Activated CD4-positive, alpha-beta T cell treated with anti-CD3 and anti-CD28 coated beads for 36 hours (primary cell): Measurements from ENCODE around the gene HAPSTR1. TPM values are rescaled to one million over a fixed set of nuclear protein-coding genes. Genes with fewer than 3 reads are reported as not detected.

Experiments
- ATAC-seq: fragments of 200-7000 bp; cut with Tn5 transposase; one replicate; pipeline ENCODE4 v1.10.0; 2021; ENCODE audit warnings: mild to moderate bottlenecking, moderate library complexity
- CTCF ChIA-PET: fragments of 350-600 bp; sonication (Branson Sonifier 250); formaldehyde crosslinking; loops from one replicate; lab custom pipeline; 2021; ENCODE audit warnings: antibody characterized with exemption; lab: Charles Lee
- POLR2A ChIA-PET: fragments of 350-600 bp; sonication (Branson Sonifier 250); formaldehyde crosslinking; loops from one replicate; lab custom pipeline; 2021; ENCODE audit warnings: antibody characterized with exemption, inconsistent platforms; lab: Charles Lee
- DNase-seq: peaks from one replicate; pipeline ENCODE4 v3.0.0-alpha.2; 2020
- H3K27ac Mint-ChIP-seq: one replicate; pipeline ENCODE4 v1.8.0; 2021; ENCODE audit warnings: mixed read lengths
- H3K27me3 Mint-ChIP-seq: one replicate; pipeline ENCODE4 v1.8.0; 2021; ENCODE audit warnings: mixed read lengths
- H3K36me3 Mint-ChIP-seq: one replicate; pipeline ENCODE4 v1.8.0; 2021; ENCODE audit warnings: low read depth, mixed read lengths
- H3K4me1 Mint-ChIP-seq: one replicate; pipeline ENCODE4 v1.8.0; 2021; ENCODE audit warnings: mixed read lengths
- H3K4me3 Mint-ChIP-seq: one replicate; pipeline ENCODE4 v1.8.0; 2021; ENCODE audit warnings: mild to moderate bottlenecking, moderate library complexity, mixed read lengths
- H3K9me3 Mint-ChIP-seq: one replicate; pipeline ENCODE4 v1.8.0; 2021; ENCODE audit warnings: low read depth, mixed read lengths
- intact Hi-C, 2 experiments: fragments of 100-400 bp; cut with DNase I in 1 of 2; cut with micrococcal nuclease in 1 of 2; formaldehyde crosslinking; loops; one replicate each; pipeline versions ENCODE4 v1.14.2 to v1.15.1; 2022 to 2024; cut with DNase I, micrococcal nuclease
- total RNA-seq, 2 experiments: library from RNA; stranded (reverse); gene quantifications; one replicate each; pipeline ENCODE4 v1.2.3, GENCODE V29; 2021

The HAPSTR1 gene
- total RNA-seq, 2 experiments from 2014 or later, result 42.4 to 51.4 TPM

DNA sequence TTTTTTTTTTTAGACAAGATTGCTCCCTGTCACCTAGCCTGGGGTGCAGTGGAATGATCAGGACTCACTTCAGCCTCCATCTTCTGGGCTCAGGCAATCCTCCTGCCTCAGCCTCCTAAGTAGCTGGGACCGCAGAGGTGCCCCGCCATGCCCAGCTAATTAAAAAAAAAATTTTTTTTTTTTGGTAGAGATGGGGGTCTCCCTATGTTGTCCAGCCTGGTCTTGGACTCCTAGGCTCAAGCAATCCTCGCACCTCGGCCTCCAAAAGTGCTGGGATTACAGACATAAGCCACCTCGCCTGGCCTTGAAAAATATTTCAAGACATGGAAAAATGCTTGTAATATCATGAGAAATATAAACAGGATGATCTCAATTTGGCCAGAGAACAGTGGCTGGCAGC lies 42.9 kb downstream of the HAPSTR1 start:
- Mint-ChIP-seq H3K4me3 (no peak overlapping the region), H3K4me1 (peaks cover 22% of the 10 kb centered on the region), H3K9me3 (no peaks in the 10 kb centered on the region), H3K27ac (no peak overlapping the region), H3K27me3 (no peaks in the 10 kb centered on the region), H3K36me3 (no peaks in the 10 kb centered on the region)
- ChIA-PET POLR2A (interaction anchor here (1.0 kb wide), 1 partner anchor 198 kb away, joined by 5 read pairs; no protein-coding TSS in a partner anchor), CTCF (interaction anchor here (0.5 to 2.7 kb wide), 15 partner anchors 9 to 260 kb away, joined by 3 to 27 read pairs (median 4); no protein-coding TSS in a partner anchor)
- intact Hi-C loops, result loop anchor here (1.0 to 10.0 kb wide), 7 partner anchors 126 to 1370 kb away; partner anchors contain the start of genes ABAT (in 1 of the 2) and GRIN2A (in 1 of the 2)
- DNase-seq (no peak), ATAC-seq (no peak)

DNA sequence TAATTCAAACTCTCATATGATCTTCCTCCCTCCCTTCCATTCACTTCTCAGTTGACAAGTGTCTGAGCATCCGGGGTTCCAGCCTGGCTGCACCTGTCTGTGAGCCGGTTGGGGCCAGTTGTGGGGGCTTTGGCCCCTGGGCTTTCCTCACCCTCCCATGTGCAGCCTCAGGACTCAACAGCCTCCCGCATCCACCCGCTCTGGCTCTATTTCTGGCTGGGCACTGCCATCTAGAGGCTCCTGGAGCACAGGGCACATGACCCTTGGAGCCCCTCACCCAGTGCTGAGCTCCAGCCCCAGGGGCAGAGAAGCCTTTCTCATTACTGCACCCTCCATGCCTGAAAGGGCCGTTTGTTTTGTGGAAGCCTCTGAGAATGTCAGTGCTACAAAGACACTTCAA lies 43.3 kb downstream of the HAPSTR1 start:
- no peaks in the 10 kb centered on the region for H3K36me3 Mint-ChIP-seq
- DNase-seq, result peak; percentile 83
- ChIA-PET CTCF (interaction anchor here (0.5 to 2.7 kb wide), 22 partner anchors 9 to 480 kb away, joined by 3 to 27 read pairs (median 3); no protein-coding TSS in a partner anchor), POLR2A (interaction anchor here (1.0 kb wide), 1 partner anchor 198 kb away, joined by 5 read pairs; no protein-coding TSS in a partner anchor)
- no peaks in the 10 kb centered on the region for H3K27me3 Mint-ChIP-seq
- no peak overlapping the region for H3K4me3 Mint-ChIP-seq
- intact Hi-C loops, result loop anchor here (1.0 to 10.0 kb wide), 7 partner anchors 126 to 1370 kb away; partner anchors contain the start of genes ABAT (in 1 of the 2) and GRIN2A (in 1 of the 2)
- H3K27ac Mint-ChIP-seq, result no peak overlapping the region
- peak; percentile 88 for ATAC-seq
- no peaks in the 10 kb centered on the region for H3K9me3 Mint-ChIP-seq
- peaks cover 24% of the 10 kb centered on the region for H3K4me1 Mint-ChIP-seq

DNA sequence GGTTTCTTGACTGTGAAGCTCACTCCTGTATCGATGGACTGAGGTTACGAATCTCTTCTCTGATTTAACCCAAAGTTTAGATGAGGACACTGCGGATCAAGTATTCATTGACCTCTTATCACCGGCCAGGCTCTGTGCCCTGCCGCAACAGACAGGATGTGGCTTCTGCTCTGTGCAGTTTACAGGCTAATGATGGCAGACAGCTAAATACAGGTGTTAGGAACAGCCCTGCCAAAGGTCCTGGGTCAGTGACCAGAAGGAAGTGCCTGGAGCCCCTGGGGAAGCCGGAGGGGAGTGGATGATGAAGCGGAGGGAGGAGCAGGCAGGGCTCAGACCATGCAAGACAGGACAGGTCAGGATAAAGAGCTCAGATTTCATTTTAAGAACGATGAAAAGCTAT lies 44.4 kb downstream of the HAPSTR1 start:
- intact Hi-C loops, result loop anchor here (10.0 kb wide), 3 partner anchors 461 to 1369 kb away; partner anchors contain the start of genes ABAT (in 1 of the 2) and GRIN2A (in 1 of the 2)
- peaks cover 23% of the 10 kb centered on the region for H3K4me1 Mint-ChIP-seq
- ChIA-PET CTCF (interaction anchor here (0.6 to 2.7 kb wide), 6 partner anchors 10 to 261 kb away, joined by 3 to 27 read pairs (median 4); no protein-coding TSS in a partner anchor), POLR2A (no interaction called here)
- H3K36me3 Mint-ChIP-seq, result peaks cover 1% of the 10 kb centered on the region
- ATAC-seq, result no peak
- H3K9me3 Mint-ChIP-seq, result no peaks in the 10 kb centered on the region
- H3K27ac Mint-ChIP-seq, result no peak overlapping the region
- no peak overlapping the region for H3K4me3 Mint-ChIP-seq
- H3K27me3 Mint-ChIP-seq, result no peaks in the 10 kb centered on the region
- DNase-seq, result peak; percentile 30

GRCh38 chr16:9136596-9136995 lies 45.2 kb downstream of the HAPSTR1 start:
- Mint-ChIP-seq H3K27ac (no peak overlapping the region), H3K36me3 (peaks cover 1% of the 10 kb centered on the region), H3K27me3 (no peaks in the 10 kb centered on the region), H3K4me3 (no peak overlapping the region), H3K9me3 (no peaks in the 10 kb centered on the region), H3K4me1 (peaks cover 19% of the 10 kb centered on the region)
- CTCF ChIA-PET, result interaction anchor here (0.6 to 2.7 kb wide), 4 partner anchors 34 to 260 kb away, joined by 3 to 27 read pairs (median 4); no protein-coding TSS in a partner anchor
- POLR2A ChIA-PET, result no interaction called here
- ATAC-seq, result no peak
- no peak for DNase-seq
- intact Hi-C loops, result loop anchor here (10.0 kb wide), 3 partner anchors 462 to 1368 kb away; partner anchors contain the start of genes ABAT (in 1 of the 2) and GRIN2A (in 1 of the 2)

DNA sequence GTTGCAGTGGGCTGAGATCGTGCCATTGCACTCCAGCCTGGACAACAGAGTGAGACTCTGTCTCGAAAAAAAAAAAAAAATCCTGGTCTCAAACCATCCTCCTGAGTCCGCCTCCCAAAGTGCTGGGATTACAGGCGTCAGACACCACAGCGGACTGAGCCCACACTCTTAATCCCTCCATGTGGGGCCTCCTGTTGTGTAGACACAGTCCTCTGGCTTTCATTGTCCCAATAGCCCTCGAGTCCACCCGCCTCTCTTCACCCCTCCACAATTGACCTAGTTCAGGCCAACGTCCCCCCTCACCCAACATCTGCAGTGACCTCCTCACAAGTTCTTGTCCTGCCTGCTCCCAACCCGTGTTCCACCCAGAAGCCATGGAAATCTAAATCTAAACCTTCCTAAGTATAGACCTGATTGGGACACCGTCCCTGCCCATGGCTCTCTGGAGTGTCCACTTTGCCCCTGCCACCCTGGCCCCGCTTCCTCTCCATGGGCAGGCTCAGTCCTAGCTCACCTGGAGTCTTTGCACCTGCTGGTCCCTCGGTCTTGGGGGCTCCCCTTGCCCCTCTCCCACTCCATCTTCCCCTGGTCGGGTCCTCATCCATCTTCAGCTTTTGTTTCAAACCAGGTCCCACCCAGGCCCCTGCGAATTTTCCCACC lies 46.7 kb downstream of the HAPSTR1 start:
- Mint-ChIP-seq H3K36me3 (peaks cover 1% of the 10 kb centered on the region), H3K9me3 (no peaks in the 10 kb centered on the region), H3K4me1 (peaks cover 18% of the 10 kb centered on the region), H3K27ac (no peak overlapping the region), H3K4me3 (no peak overlapping the region), H3K27me3 (no peaks in the 10 kb centered on the region)
- ATAC-seq (no peak), DNase-seq (no peak)
- intact Hi-C loops, result loop anchor here (10.0 kb wide), 3 partner anchors 463 to 1367 kb away; partner anchors contain the start of genes ABAT (in 1 of the 2) and GRIN2A (in 1 of the 2)
- POLR2A ChIA-PET, result no interaction called here
- CTCF ChIA-PET, result interaction anchor here (0.6 to 3.0 kb wide), 20 partner anchors 9 to 1043 kb away, joined by 3 to 21 read pairs (median 4); no protein-coding TSS in a partner anchor

- peak; percentile 87 for DNase-seq
- intact Hi-C loops, result loop anchor here (1.0 to 10.0 kb wide), 5 partner anchors 86 to 1366 kb away; partner anchors contain the start of genes ABAT (in 1 of the 2) and GRIN2A (in 1 of the 2)
- no peak overlapping the region for H3K4me3 Mint-ChIP-seq
These were observed 47.5 kb downstream of the HAPSTR1 start for GRCh38 chr16:9138731-9139501.

GRCh38 chr16:9139965-9140364 lies 48.5 kb downstream of the HAPSTR1 start:
- POLR2A ChIA-PET, result no interaction called here
- ATAC-seq (peak; percentile 78), DNase-seq (peak; percentile 30)

More at GRCh38 chr16:9138731-9139501, 47.5 kb downstream of the HAPSTR1 start:
- no peaks in the 10 kb centered on the region for H3K9me3 Mint-ChIP-seq
- ChIA-PET POLR2A (interaction anchor here (0.6 kb wide), 1 partner anchor 501 kb away, joined by 7 read pairs; no protein-coding TSS in a partner anchor), CTCF (interaction anchor here (0.6 to 3.0 kb wide), 30 partner anchors 9 to 1780 kb away, joined by 3 to 21 read pairs (median 4); no protein-coding TSS in a partner anchor)
- ATAC-seq, result peak; percentile 78
- H3K36me3 Mint-ChIP-seq, result peaks cover 1% of the 10 kb centered on the region
- H3K27me3 Mint-ChIP-seq, result no peaks in the 10 kb centered on the region
- no peak overlapping the region for H3K27ac Mint-ChIP-seq
- H3K4me1 Mint-ChIP-seq, result peaks cover 18% of the 10 kb centered on the region

More at GRCh38 chr16:9139965-9140364, 48.5 kb downstream of the HAPSTR1 start:
- Mint-ChIP-seq H3K4me3 (no peak overlapping the region), H3K27ac (no peak overlapping the region), H3K36me3 (peaks cover 1% of the 10 kb centered on the region), H3K27me3 (no peaks in the 10 kb centered on the region), H3K4me1 (peaks cover 14% of the 10 kb centered on the region), H3K9me3 (no peaks in the 10 kb centered on the region)
- CTCF ChIA-PET, result interaction anchor here (0.6 to 3.0 kb wide), 8 partner anchors 8 to 1040 kb away, joined by 3 to 21 read pairs (median 4); no protein-coding TSS in a partner anchor
- intact Hi-C loops, result loop anchor here (1.0 to 10.0 kb wide), 5 partner anchors 85 to 1365 kb away; partner anchors contain the start of genes ABAT (in 1 of the 2) and GRIN2A (in 1 of the 2)

Other genes with a start within 250 kb of the HAPSTR1 start
- gene CARHSP1, start 222.6 kb upstream of the HAPSTR1 start, total RNA-seq, result 10 to 100 TPM; 49.4 to 64.5 TPM
- gene LITAFD, start 209.3 kb upstream of the HAPSTR1 start, total RNA-seq, result not detected
- gene USP7, start 127.7 kb upstream of the HAPSTR1 start, total RNA-seq, result 100 to 1,000 TPM; 165 to 198 TPM